PC-9 (cell line): Measurements from ENCODE around the gene CELSR3. TPM values are rescaled to one million over a fixed set of nuclear protein-coding genes. Genes with fewer than 3 reads are reported as not detected.

Source experiments
- BruUV-seq: library from RNA; stranded (reverse); fragments of 400-500 nt; replicated peaks from 2 replicates; lab custom pipeline; 2021; lab: Mats Ljungman, UMichigan
- CTCF ChIA-PET: fragments of 300-600 bp; sonication (Branson Sonifier 250); formaldehyde crosslinking; loops from one replicate; lab custom pipeline; 2022; ENCODE audit warnings: antibody characterized with exemption; lab: Charles Lee
- POLR2A ChIA-PET: fragments of 300-600 bp; sonication (Branson Sonifier 250); formaldehyde crosslinking; loops from one replicate; lab custom pipeline; 2022; ENCODE audit warnings: antibody characterized with exemption; ENCODE audit not compliant: unreplicated experiment; lab: Charles Lee
- DNase-seq, 2 experiments: peaks; one replicate each; pipeline versions ENCODE4 v3.0.0 to v3.0.0-alpha.2; 2015 to 2022; ENCODE audit warnings: mixed read lengths in 1 of 2
- H2AFZ ChIP-seq: fragments of 200-600 bp; sonication (generic); 2 replicates; pipeline ENCODE4 v1.8.1; 2017; ENCODE audit warnings: antibody characterized with exemption
- H3F3A ChIP-seq: fragments of 200-600 bp; sonication (generic); 2 replicates; pipeline ENCODE4 v1.8.1; 2017; ENCODE audit warnings: antibody characterized with exemption, mild to moderate bottlenecking, low read depth; ENCODE audit not compliant: insufficient read depth
- H3K27ac ChIP-seq: fragments of 200-600 bp; sonication (generic); 2 replicates; pipeline ENCODE4 v1.6.1; 2016; ENCODE audit warnings: mixed run types
- H3K27me3 ChIP-seq: fragments of 200-600 bp; sonication (generic); 2 replicates; pipeline ENCODE4 v1.6.1; 2016; ENCODE audit warnings: low read depth, mixed run types; ENCODE audit not compliant: insufficient read depth
- H3K36me3 ChIP-seq: fragments of 200-600 bp; sonication (generic); 2 replicates; pipeline ENCODE4 v1.6.1; 2016; ENCODE audit warnings: low read depth, mixed run types
- H3K4me1 ChIP-seq: fragments of 200-600 bp; sonication (generic); replicated peaks from 2 replicates; pipeline ENCODE4 v1.6.1; 2016; ENCODE audit warnings: mixed run types; ENCODE audit not compliant: insufficient read depth
- H3K4me2 ChIP-seq: fragments of 200-600 bp; sonication (generic); 2 replicates; pipeline ENCODE4 v1.6.1; 2017; ENCODE audit warnings: mixed run types
- H3K4me3 ChIP-seq: fragments of 200-600 bp; sonication (generic); 2 replicates; pipeline ENCODE4 v1.6.1; 2016; ENCODE audit warnings: mixed run types
- H3K79me2 ChIP-seq: fragments of 200-600 bp; sonication (generic); 2 replicates; pipeline ENCODE4 v1.6.1; 2017; ENCODE audit warnings: low read depth, mixed run types
- H3K9me2 ChIP-seq: fragments of 200-600 bp; sonication (generic); 2 replicates; pipeline ENCODE4 v1.8.1; 2017; ENCODE audit warnings: mild to moderate bottlenecking; ENCODE audit not compliant: insufficient read depth
- H3K9me3 ChIP-seq: fragments of 200-600 bp; sonication (generic); 2 replicates; pipeline ENCODE4 v1.8.1; 2016; ENCODE audit warnings: low read depth; ENCODE audit not compliant: insufficient read depth
- H4K20me1 ChIP-seq: fragments of 200-600 bp; sonication (generic); 2 replicates; pipeline ENCODE4 v1.8.1; 2017; ENCODE audit not compliant: insufficient read depth
- EZH2 ChIP-seq: fragments of 200-600 bp; sonication (generic); IDR thresholded peaks from 2 replicates; pipeline ENCODE4 v1.8.0; 2017; ENCODE audit warnings: antibody characterized with exemption, low read depth
- intact Hi-C: fragments of 100-400 bp; cut with micrococcal nuclease; formaldehyde crosslinking; loops from one replicate; pipeline ENCODE4 v1.10.0; 2022; ENCODE audit not compliant: unreplicated experiment
- total RNA-seq: library from RNA; stranded (reverse); gene quantifications from 2 replicates; pipeline ENCODE4 v1.2.3, GENCODE V29; 2021
- TF ChIP-seq, protein P1 (sequence below): fragments of 200-600 bp; sonication (generic); conservative IDR thresholded peaks from 2 replicates; pipeline ENCODE4 v1.6.1; 2017; ENCODE audit warnings: mixed run types, antibody characterized with exemption, mild to moderate bottlenecking, moderate library complexity

CELSR3 gene
- total RNA-seq, 1 experiment from 2014 or later = 9.9 TPM

- Histone ChIP-seq H3K9me3 (no peaks in the 10 kb centered on the region), H3K79me2 (peaks cover 96% of the 10 kb centered on the region), H3K36me3 (no peaks in the 10 kb centered on the region; the same call in none of the 2 replicates), H4K20me1 (peaks cover 89% of the 10 kb centered on the region), H3F3A (peaks cover 14% of the 10 kb centered on the region; the same call in 1 of the 2 replicates), H3K27ac (no peak overlapping the region), H3K4me1 (no peaks in the 10 kb centered on the region), H3K4me3 (no peak overlapping the region), H3K9me2 (no peaks in the 10 kb centered on the region), H3K4me2 (no peak overlapping the region), H2AFZ (no peak overlapping the region), H3K27me3 (no peaks in the 10 kb centered on the region)
- ChIA-PET POLR2A (no interaction called here), CTCF (no interaction called here)
- no peak for TF ChIP-seq EZH2
- TF ChIP-seq, protein P1, sequence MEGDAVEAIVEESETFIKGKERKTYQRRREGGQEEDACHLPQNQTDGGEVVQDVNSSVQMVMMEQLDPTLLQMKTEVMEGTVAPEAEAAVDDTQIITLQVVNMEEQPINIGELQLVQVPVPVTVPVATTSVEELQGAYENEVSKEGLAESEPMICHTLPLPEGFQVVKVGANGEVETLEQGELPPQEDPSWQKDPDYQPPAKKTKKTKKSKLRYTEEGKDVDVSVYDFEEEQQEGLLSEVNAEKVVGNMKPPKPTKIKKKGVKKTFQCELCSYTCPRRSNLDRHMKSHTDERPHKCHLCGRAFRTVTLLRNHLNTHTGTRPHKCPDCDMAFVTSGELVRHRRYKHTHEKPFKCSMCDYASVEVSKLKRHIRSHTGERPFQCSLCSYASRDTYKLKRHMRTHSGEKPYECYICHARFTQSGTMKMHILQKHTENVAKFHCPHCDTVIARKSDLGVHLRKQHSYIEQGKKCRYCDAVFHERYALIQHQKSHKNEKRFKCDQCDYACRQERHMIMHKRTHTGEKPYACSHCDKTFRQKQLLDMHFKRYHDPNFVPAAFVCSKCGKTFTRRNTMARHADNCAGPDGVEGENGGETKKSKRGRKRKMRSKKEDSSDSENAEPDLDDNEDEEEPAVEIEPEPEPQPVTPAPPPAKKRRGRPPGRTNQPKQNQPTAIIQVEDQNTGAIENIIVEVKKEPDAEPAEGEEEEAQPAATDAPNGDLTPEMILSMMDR = no peak
- no peak for DNase-seq
- no TSS peak for BruUV-seq
- intact Hi-C loops = no loop called here
Observed at GRCh38 chr3:48702320-48702920, 39.7 kb upstream of the CELSR3 start.

DNA sequence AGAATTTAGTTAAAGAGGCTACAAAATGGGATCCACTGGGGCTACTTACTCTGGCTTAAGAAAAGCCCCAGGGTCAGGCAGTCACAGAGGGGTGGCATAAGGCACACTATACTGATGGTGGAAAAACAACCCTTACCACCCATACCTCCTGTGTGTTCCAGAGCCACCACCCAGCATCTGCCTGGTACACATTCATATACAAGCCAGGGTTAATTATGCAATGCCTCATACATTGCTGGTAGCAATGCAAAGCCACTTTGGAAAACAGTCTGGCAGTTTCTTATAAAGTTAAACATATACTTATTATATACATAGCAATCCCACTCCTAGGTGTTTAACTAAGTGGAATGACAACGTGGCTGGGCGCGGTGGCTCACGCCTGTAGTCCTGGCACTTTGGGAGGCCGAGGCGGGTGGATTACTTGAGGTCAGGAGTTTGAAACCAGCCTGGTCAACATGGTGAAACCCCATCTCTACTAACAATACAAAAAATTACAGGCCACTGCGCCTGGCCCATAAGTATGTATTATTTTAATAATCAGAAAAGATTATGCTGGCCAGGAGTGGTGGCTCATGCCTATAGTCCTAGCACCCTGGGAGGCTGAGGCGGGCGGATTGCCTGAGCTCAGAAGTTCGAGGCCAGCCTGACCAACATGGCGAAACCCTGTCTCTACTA lies 38.2 kb upstream of the CELSR3 start:
- peaks cover 26% of the 10 kb centered on the region; the same call in 1 of the 2 replicates for H3F3A ChIP-seq
- ChIA-PET POLR2A (no interaction called here), CTCF (no interaction called here)
- H3K79me2 ChIP-seq = peaks cover 93% of the 10 kb centered on the region
- H2AFZ ChIP-seq = no peak overlapping the region
- H3K4me2 ChIP-seq = no peak overlapping the region
- H3K9me2 ChIP-seq = no peaks in the 10 kb centered on the region
- no peak for DNase-seq
- peaks cover 90% of the 10 kb centered on the region for H4K20me1 ChIP-seq
- no peaks in the 10 kb centered on the region for H3K9me3 ChIP-seq
- H3K36me3 ChIP-seq = no peaks in the 10 kb centered on the region; the same call in none of the 2 replicates
- no peaks in the 10 kb centered on the region for H3K4me1 ChIP-seq
- no peak for TF ChIP-seq EZH2
- TF ChIP-seq, protein P1 = no peak
- H3K27ac ChIP-seq = no peak overlapping the region
- no peak overlapping the region for H3K4me3 ChIP-seq
- intact Hi-C loops = no loop called here
- no TSS peak for BruUV-seq
- no peaks in the 10 kb centered on the region for H3K27me3 ChIP-seq

GRCh38 chr3:48698891-48699290 lies 36.2 kb upstream of the CELSR3 start:
- POLR2A ChIA-PET = no interaction called here
- TF ChIP-seq, protein P1 = no peak
- TF ChIP-seq EZH2 = no peak

More at GRCh38 chr3:48698891-48699290, 36.2 kb upstream of the CELSR3 start:
- Histone ChIP-seq H3K9me2 (no peaks in the 10 kb centered on the region), H3K27me3 (no peaks in the 10 kb centered on the region), H4K20me1 (peaks cover 93% of the 10 kb centered on the region), H3K4me1 (peaks cover 16% of the 10 kb centered on the region), H3K36me3 (peaks cover 3% of the 10 kb centered on the region), H3K4me3 (no peak overlapping the region), H3K79me2 (peaks cover 80% of the 10 kb centered on the region), H3K4me2 (no peak overlapping the region), H3K27ac (no peak overlapping the region), H3F3A (peaks cover 43% of the 10 kb centered on the region), H3K9me3 (no peaks in the 10 kb centered on the region), H2AFZ (no peak overlapping the region)
- CTCF ChIA-PET = no interaction called here
- intact Hi-C loops = no loop called here
- BruUV-seq = no TSS peak
- no peak for DNase-seq
